Liver (tissue), 9 donors: Measurements from ENCODE around the gene PSMB2. TPM values are rescaled to one million over a fixed set of nuclear protein-coding genes. Genes with fewer than 3 reads are reported as not detected.

Source experiments
- DNase-seq: peaks from one replicate; pipeline ENCODE4 v3.0.0-alpha.2; 2017; ENCODE audit warnings: low spot score
- H3K27ac ChIP-seq, 2 donors: one replicate each; pipeline ENCODE4 v1.7.0; 2013; ENCODE audit warnings: inconsistent platforms in 2 of 2, low read length in 2 of 2, control low read depth in 1 of 2, low read depth in 1 of 2, mild to moderate bottlenecking in 1 of 2
- H3K27me3 ChIP-seq, 4 donors: one replicate each; pipeline versions ENCODE4 v1.6.1 to v1.7.0; 2013; ENCODE audit warnings: low read length in 3 of 4, inconsistent platforms in 1 of 4, mild to moderate bottlenecking in 1 of 4, moderate library complexity in 1 of 4; ENCODE audit not compliant: control insufficient read depth in 4 of 4, insufficient read depth in 4 of 4
- H3K36me3 ChIP-seq, 4 donors: one replicate each; pipeline versions ENCODE4 v1.6.1 to v1.7.0; 2013; ENCODE audit warnings: low read length in 3 of 4, mild to moderate bottlenecking in 3 of 4, low read depth in 1 of 4, moderate library complexity in 1 of 4; ENCODE audit not compliant: control insufficient read depth in 4 of 4, insufficient read depth in 3 of 4
- H3K4me1 ChIP-seq, 4 donors: one replicate each; pipeline versions ENCODE4 v1.6.1 to v1.7.0; 2013; ENCODE audit warnings: low read length in 3 of 4, mild to moderate bottlenecking in 3 of 4, moderate library complexity in 1 of 4; ENCODE audit not compliant: control insufficient read depth in 4 of 4, insufficient read depth in 4 of 4
- H3K4me3 ChIP-seq, 3 donors: one replicate each; pipeline versions ENCODE4 v1.6.1 to v1.7.0; 2013; ENCODE audit warnings: low read length in 3 of 3, control low read depth in 1 of 3, low read depth in 1 of 3, mild to moderate bottlenecking in 1 of 3
- H3K9ac ChIP-seq, 2 donors: one replicate each; pipeline ENCODE4 v1.7.0; 2013; ENCODE audit warnings: low read length in 2 of 2, mild to moderate bottlenecking in 2 of 2, moderate library complexity in 2 of 2, control low read depth in 1 of 2, low read depth in 1 of 2
- H3K9me3 ChIP-seq, 4 donors: one replicate each; pipeline versions ENCODE4 v1.6.1 to v1.7.0; 2013; ENCODE audit warnings: low read length in 3 of 4; ENCODE audit not compliant: control insufficient read depth in 4 of 4
- CTCF ChIP-seq: fragments of 150-350 bp; IDR thresholded peaks from 2 replicates; pipeline ENCODE4 v1.5.1; 2017; ENCODE audit warnings: improper control_type of control experiment, low read depth, low read length; ENCODE audit not compliant: missing input control
- EGR1 ChIP-seq, 2 donors: IDR thresholded peaks; 2 replicates each; pipeline ENCODE4 v1.6.1; 2016 to 2018; ENCODE audit warnings: antibody characterized with exemption in 2 of 2, low read depth in 2 of 2
- GABPA ChIP-seq, 2 donors: IDR thresholded peaks in 1 of 2; conservative IDR thresholded peaks in 1 of 2; 2 replicates each; pipeline ENCODE4 v1.6.1; 2016; ENCODE audit warnings: antibody characterized with exemption in 2 of 2, mild to moderate bottlenecking in 1 of 2, moderate library complexity in 1 of 2
- HNF4A ChIP-seq, 2 donors: conservative IDR thresholded peaks; 2 replicates each; pipeline ENCODE4 v1.6.1; 2016; ENCODE audit warnings: antibody characterized with exemption in 2 of 2, mild to moderate bottlenecking in 2 of 2
- HNF4G ChIP-seq: IDR thresholded peaks from 2 replicates; pipeline ENCODE4 v1.6.1; 2016; ENCODE audit warnings: antibody characterized with exemption
- JUND ChIP-seq, 2 donors: IDR thresholded peaks; 2 replicates each; pipeline ENCODE4 v1.6.1; 2016; ENCODE audit warnings: antibody characterized with exemption in 2 of 2
- RAD21 ChIP-seq, 2 donors: IDR thresholded peaks; 2 replicates each; pipeline ENCODE4 v1.6.1; 2016; ENCODE audit warnings: antibody characterized with exemption in 2 of 2, mild to moderate bottlenecking in 2 of 2
- SP1 ChIP-seq: IDR thresholded peaks from 2 replicates; pipeline ENCODE4 v1.6.1; 2018; ENCODE audit warnings: antibody characterized with exemption, mild to moderate bottlenecking
- TAF1 ChIP-seq: conservative IDR thresholded peaks from 2 replicates; pipeline ENCODE4 v1.6.1; 2016; ENCODE audit warnings: antibody characterized with exemption, mild to moderate bottlenecking
- WGBS: extraction: QIAGEN DNeasy Blood & Tissue Kit; methylation state at CpG from one replicate; pipeline ENCODE4 v1.1.7; 2013; 5-methylcytosine and 5-hydroxymethylcytosine counted together
- polyA plus RNA-seq, 2 donors: library from polyadenylated mRNA; stranded (reverse) in 1 of 2; unstranded in 1 of 2; fragments of 200-250 nt in 1 of 2; fragments of >200 nt in 1 of 2; fragmentation: Nextera tagmentation in 1 of 2; extraction: Ambion mirVana in 1 of 2; gene quantifications; one replicate each; pipeline versions ENCODE4 v1.2.1 to v1.2.3, GENCODE V29; 2013 to 2015
- total RNA-seq, 2 donors: library from RNA; depleted of rRNA; stranded (reverse); fragments of >200 nt; gene quantifications; one replicate each; pipeline ENCODE4 v1.2.3, GENCODE V29; 2014
- TF ChIP-seq, protein P1 (sequence below): IDR thresholded peaks from 2 replicates; pipeline ENCODE4 v1.6.1; 2016; ENCODE audit warnings: antibody characterized with exemption, mild to moderate bottlenecking
- TF ChIP-seq, protein P2 (sequence below): IDR thresholded peaks from 2 replicates; pipeline ENCODE4 v1.6.1; 2016; ENCODE audit warnings: antibody characterized with exemption
- TF ChIP-seq, protein P3 (sequence below): IDR thresholded peaks from 2 replicates; pipeline ENCODE4 v1.6.1; 2016; ENCODE audit warnings: antibody characterized with exemption
- donor health status: healthy.
- donor health status: healthy.
- donor health status: healthy.
- donor health status: healthy.
- donor health status: healthy.

Gene PSMB2
- total and polyA plus RNA-seq, 4 donors = 19.1 to 76.6 (median 40.8) TPM

GRCh38 chr1:35568975-35569395 is 72.3 kb downstream of the PSMB2 start:
- DNase-seq = peak; percentile 71
- no peaks in the 10 kb centered on the region for H3K9me3 ChIP-seq
- TF ChIP-seq, protein P1, sequence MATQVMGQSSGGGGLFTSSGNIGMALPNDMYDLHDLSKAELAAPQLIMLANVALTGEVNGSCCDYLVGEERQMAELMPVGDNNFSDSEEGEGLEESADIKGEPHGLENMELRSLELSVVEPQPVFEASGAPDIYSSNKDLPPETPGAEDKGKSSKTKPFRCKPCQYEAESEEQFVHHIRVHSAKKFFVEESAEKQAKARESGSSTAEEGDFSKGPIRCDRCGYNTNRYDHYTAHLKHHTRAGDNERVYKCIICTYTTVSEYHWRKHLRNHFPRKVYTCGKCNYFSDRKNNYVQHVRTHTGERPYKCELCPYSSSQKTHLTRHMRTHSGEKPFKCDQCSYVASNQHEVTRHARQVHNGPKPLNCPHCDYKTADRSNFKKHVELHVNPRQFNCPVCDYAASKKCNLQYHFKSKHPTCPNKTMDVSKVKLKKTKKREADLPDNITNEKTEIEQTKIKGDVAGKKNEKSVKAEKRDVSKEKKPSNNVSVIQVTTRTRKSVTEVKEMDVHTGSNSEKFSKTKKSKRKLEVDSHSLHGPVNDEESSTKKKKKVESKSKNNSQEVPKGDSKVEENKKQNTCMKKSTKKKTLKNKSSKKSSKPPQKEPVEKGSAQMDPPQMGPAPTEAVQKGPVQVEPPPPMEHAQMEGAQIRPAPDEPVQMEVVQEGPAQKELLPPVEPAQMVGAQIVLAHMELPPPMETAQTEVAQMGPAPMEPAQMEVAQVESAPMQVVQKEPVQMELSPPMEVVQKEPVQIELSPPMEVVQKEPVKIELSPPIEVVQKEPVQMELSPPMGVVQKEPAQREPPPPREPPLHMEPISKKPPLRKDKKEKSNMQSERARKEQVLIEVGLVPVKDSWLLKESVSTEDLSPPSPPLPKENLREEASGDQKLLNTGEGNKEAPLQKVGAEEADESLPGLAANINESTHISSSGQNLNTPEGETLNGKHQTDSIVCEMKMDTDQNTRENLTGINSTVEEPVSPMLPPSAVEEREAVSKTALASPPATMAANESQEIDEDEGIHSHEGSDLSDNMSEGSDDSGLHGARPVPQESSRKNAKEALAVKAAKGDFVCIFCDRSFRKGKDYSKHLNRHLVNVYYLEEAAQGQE = no peak
- TF ChIP-seq RAD21 (IDR thresholded peaks at IDR 0.05) (peak; percentile 90 to 97), JUND (IDR thresholded peaks at IDR 0.05) (no peak), HNF4G (no peak), CTCF (peak; percentile 87), EGR1 (IDR thresholded peaks at IDR 0.05; ENCODE audit: low read depth in 2 of 2) (no peak)
- no peak overlapping the region for H3K4me3 ChIP-seq
- H3K9ac ChIP-seq = no peak overlapping the region
- H3K27ac ChIP-seq = no peak overlapping the region
- H3K36me3 ChIP-seq = peaks cover 0 to 3% (median 0%) of the 10 kb centered on the region in 4 donors
- H3K27me3 ChIP-seq = peaks cover 0 to 6% (median 3%) of the 10 kb centered on the region in 4 donors
- H3K4me1 ChIP-seq = peaks cover 0 to 7% (median 3%) of the 10 kb centered on the region in 4 donors
- WGBS = 16% methylated on average over 4 of the region's 4 CpGs

DNA sequence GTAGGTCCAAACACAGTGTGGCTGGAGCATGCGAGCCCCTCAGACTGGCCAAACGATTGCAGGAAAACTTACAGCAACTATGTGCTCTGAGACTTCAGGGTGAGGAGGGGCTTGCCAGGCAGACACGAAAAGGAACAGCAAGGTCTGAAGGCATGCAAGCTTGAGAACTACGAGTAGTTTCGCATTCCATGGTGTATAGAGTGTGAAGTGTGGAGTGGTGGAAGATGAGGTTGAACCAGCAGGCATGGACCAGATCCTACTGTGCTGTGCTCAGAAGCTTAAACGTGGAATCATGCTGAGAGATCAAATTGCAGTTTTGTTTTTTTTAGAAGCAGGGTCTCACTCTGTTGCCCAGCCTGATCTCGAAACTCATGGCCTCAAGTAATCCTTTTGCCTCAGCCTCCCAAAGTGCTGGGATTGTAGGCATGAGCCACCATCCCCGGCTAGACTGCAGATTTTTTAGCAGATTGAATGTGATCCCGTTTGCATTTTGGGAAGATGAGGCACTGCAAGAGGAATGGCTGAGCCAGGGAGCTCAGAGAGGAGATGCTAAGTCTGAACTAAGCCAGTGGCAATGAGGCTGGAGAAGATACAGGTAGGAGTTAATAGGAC is 73.3 kb downstream of the PSMB2 start:
- peaks cover 0 to 4% (median 2%) of the 10 kb centered on the region in 4 donors for H3K36me3 ChIP-seq
- no peak overlapping the region for H3K9ac ChIP-seq
- H3K4me3 ChIP-seq = no peak overlapping the region
- H3K4me1 ChIP-seq = peaks cover 0 to 2% (median under 1%) of the 10 kb centered on the region in 4 donors
- H3K27me3 ChIP-seq = peaks cover 0 to 6% (median 3%) of the 10 kb centered on the region in 4 donors
- no peak for TF ChIP-seq SP1
- no peak for TF ChIP-seq CTCF
- TF ChIP-seq, protein P2, sequence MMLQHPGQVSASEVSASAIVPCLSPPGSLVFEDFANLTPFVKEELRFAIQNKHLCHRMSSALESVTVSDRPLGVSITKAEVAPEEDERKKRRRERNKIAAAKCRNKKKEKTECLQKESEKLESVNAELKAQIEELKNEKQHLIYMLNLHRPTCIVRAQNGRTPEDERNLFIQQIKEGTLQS = no peak
- TF ChIP-seq TAF1 = no peak
- TF ChIP-seq, protein P3, sequence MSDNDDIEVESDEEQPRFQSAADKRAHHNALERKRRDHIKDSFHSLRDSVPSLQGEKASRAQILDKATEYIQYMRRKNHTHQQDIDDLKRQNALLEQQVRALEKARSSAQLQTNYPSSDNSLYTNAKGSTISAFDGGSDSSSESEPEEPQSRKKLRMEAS = no peak
- no peak for TF ChIP-seq RAD21 (IDR thresholded peaks at IDR 0.05)
- TF ChIP-seq HNF4A (conservative IDR thresholded peaks at IDR 0.05) = no peak
- no peak for TF ChIP-seq GABPA (IDR thresholded peaks at IDR 0.05 in 1 of 2, conservative IDR thresholded peaks at IDR 0.05 in 1 of 2)
- H3K9me3 ChIP-seq = no peaks in the 10 kb centered on the region
- no peak overlapping the region for H3K27ac ChIP-seq
- DNase-seq = no peak
- 74% methylated on average over 9 of the region's 9 CpGs for WGBS
